ENCODE data around the gene ZCCHC18.

- TF ChIP-seq POLR2A (IDR thresholded peaks at IDR 0.05) (no peak), CTCF (IDR thresholded peaks at IDR 0.05) (no peak)
Observed at GRCh38 chrX:104117759-104118158, 5.4 kb downstream of the ZCCHC18 start.
